PFSK-1 (cell line): ENCODE data around the gene RBM47.

Source experiments
- FOXP2 ChIP-seq: optimal IDR thresholded peaks from 2 replicates; pipeline ENCODE3; 2011; ENCODE audit warnings: borderline replicate concordance, control low read depth, inconsistent platforms; ENCODE audit not compliant: insufficient read depth; ENCODE audit errors: extremely low read length, extremely low read depth
- POLR2AphosphoS5 ChIP-seq: IDR thresholded peaks from 2 replicates; pipeline ENCODE4 v1.6.1; 2012; ENCODE audit warnings: low read depth, mild to moderate bottlenecking, control low read depth, low read length, moderate library complexity
- SIN3A ChIP-seq: IDR thresholded peaks from 2 replicates; pipeline ENCODE4 v1.6.1; 2012; ENCODE audit warnings: mild to moderate bottlenecking, low read length, moderate library complexity, borderline replicate concordance; ENCODE audit not compliant: insufficient read depth
- TAF1 ChIP-seq: IDR thresholded peaks from 2 replicates; pipeline ENCODE4 v1.6.1; 2012; ENCODE audit warnings: low read length, control low read depth, borderline replicate concordance; ENCODE audit not compliant: insufficient read depth
- TF ChIP-seq, protein P1 (sequence below), 2 experiments: IDR thresholded peaks; 2 replicates each; pipeline versions ENCODE4 v1.6.1 to v1.8.0; 2011 to 2012; ENCODE audit warnings: low read depth in 2 of 2, low read length in 2 of 2, control low read depth in 1 of 2, inconsistent platforms in 1 of 2, mild to moderate bottlenecking in 1 of 2, moderate library complexity in 1 of 2; ENCODE audit not compliant: insufficient read depth in 1 of 2

DNA sequence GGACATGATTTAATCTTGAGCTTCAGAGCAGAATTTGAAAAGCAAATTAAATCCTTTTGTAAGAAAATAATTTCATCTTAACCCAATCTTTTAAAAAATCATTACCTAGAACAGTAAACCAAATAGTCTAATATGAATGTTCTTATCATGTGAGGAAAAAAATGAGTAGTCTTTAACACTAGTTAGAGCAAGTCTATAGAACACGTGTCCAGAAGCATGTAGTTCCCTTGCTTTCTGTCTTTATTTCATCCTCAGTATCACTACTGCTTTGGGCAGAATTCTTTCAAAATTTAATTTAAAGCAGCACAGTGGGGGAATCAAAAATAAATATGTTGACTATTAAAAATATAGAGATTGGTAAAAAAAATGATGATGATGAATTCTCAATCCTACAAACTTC, 2.1 kb downstream of the RBM47 start:
- TF ChIP-seq SIN3A (no peak), POLR2AphosphoS5 (no peak), FOXP2 (no peak), TAF1 (no peak)
- TF ChIP-seq, protein P1, sequence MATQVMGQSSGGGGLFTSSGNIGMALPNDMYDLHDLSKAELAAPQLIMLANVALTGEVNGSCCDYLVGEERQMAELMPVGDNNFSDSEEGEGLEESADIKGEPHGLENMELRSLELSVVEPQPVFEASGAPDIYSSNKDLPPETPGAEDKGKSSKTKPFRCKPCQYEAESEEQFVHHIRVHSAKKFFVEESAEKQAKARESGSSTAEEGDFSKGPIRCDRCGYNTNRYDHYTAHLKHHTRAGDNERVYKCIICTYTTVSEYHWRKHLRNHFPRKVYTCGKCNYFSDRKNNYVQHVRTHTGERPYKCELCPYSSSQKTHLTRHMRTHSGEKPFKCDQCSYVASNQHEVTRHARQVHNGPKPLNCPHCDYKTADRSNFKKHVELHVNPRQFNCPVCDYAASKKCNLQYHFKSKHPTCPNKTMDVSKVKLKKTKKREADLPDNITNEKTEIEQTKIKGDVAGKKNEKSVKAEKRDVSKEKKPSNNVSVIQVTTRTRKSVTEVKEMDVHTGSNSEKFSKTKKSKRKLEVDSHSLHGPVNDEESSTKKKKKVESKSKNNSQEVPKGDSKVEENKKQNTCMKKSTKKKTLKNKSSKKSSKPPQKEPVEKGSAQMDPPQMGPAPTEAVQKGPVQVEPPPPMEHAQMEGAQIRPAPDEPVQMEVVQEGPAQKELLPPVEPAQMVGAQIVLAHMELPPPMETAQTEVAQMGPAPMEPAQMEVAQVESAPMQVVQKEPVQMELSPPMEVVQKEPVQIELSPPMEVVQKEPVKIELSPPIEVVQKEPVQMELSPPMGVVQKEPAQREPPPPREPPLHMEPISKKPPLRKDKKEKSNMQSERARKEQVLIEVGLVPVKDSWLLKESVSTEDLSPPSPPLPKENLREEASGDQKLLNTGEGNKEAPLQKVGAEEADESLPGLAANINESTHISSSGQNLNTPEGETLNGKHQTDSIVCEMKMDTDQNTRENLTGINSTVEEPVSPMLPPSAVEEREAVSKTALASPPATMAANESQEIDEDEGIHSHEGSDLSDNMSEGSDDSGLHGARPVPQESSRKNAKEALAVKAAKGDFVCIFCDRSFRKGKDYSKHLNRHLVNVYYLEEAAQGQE (IDR thresholded peaks at IDR 0.05; ENCODE audit: insufficient read depth in 1 of 2, low read depth in 2 of 2, low read length in 2 of 2) = no peak
